HG02943 (cell line): ENCODE data around the gene C1orf167.

Source experiments
- ATAC-seq: cut with Tn5 transposase; IDR thresholded peaks from one replicate; pipeline ENCODE4 v1.9.1; 2021; ENCODE audit warnings: mild to moderate bottlenecking, low read depth, moderate library complexity; ENCODE audit not compliant: unreplicated experiment

The C1orf167 gene

DNA sequence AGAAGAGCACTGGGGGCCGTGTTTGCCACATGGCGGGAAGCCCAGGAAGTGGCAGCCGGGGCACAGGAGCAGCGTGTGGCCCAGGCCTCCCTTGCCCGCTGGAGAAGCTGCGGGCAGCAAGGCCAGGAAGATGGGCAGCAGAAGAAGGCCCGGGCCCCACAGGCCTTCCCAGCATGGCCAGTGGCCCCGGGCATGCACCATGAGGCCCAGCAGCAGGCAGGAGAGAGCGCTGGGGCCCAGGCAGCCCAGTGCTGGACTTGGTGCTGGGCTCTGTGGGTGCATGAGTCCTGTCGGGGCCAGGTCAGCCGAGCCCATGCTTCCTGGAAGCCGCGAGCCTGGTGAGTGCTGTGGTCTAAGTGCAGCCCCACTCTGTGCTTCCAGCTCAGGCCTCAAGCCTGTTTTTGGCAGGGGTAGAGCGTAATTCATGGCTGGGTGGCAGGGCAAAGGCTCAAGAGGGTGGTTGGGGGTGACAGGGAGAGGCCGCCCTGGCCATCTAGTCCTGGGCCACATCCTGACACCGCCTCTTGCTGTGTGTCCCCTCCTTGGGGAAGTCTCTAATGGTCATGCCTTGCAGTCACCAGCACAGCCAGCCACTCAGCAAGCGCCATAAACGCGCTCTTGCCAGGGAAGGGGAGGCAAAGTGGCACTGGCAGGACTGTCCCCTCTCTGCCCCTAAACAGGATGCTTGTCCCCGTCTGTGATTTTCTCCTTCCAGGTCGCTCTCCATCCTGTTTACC is 22.4 kb downstream of the C1orf167 start:
- ATAC-seq = no peak

GRCh38 chr1:11784993-11785769 is 23.2 kb downstream of the C1orf167 start:
- no peak for ATAC-seq

- no peak for ATAC-seq
These were observed 24.2 kb downstream of the C1orf167 start for GRCh38 chr1:11786168-11786567.

- ATAC-seq = no peak
These were observed 25.3 kb downstream of the C1orf167 start for GRCh38 chr1:11787251-11787803.

DNA sequence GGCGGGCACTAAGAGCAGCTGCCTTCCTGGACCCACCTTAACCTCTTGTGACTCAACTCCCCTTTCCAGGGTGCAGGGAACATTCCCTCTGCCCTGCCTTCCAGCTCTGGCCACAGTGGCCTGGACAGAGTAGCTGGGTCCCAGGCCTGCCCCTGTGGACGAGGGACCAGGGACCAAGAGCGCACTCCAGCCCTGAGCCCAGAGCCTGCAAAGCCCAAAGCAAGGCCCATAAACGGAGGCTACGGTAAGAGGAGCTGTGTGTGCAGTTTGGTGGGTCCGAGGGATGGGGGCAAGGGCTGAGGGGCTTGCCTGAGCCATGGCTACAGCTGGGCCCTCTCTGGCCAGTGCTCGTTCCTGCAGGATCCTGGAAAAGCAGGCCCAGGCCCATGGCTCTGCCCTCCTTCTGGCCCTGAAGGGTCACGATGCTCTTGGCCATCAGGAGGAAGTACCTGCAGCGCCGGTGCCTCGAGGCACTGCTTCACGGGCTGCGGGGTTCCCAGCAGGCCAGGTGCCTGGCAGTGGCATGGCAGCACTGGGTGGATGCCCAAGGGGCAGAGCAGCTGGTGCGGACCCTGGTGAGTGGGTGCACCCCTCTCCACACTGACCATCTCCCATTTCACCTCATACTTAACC is 25.9 kb downstream of the C1orf167 start:
- no peak for ATAC-seq

DNA sequence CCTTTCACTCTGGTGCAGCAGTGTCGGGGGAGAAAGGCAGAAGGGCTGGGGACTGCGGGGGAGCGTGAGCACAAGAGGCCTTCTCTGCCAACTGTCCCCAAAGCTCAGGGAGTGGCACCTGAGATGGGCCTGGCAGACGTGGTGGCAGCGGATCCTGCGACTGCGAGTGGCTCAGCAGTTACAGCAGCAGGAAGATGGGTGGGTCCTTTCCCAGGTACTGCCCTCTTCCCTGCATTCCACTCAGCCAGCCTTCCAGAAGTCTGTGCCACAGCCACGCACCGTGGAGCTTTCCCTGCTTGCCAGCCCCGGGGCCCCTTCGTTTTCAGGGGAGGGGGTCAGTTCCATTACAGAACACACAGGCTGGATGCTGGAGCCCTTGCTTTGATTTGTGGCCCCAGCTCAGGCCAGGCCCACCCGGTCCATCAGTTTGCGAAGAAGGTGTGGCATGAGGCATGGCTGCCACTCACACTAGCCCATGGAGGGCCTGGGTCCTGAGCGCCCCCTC is 26.6 kb downstream of the C1orf167 start:
- no peak for ATAC-seq

GRCh38 chr1:11789126-11790067 is 27.4 kb downstream of the C1orf167 start:
- no peak for ATAC-seq

DNA sequence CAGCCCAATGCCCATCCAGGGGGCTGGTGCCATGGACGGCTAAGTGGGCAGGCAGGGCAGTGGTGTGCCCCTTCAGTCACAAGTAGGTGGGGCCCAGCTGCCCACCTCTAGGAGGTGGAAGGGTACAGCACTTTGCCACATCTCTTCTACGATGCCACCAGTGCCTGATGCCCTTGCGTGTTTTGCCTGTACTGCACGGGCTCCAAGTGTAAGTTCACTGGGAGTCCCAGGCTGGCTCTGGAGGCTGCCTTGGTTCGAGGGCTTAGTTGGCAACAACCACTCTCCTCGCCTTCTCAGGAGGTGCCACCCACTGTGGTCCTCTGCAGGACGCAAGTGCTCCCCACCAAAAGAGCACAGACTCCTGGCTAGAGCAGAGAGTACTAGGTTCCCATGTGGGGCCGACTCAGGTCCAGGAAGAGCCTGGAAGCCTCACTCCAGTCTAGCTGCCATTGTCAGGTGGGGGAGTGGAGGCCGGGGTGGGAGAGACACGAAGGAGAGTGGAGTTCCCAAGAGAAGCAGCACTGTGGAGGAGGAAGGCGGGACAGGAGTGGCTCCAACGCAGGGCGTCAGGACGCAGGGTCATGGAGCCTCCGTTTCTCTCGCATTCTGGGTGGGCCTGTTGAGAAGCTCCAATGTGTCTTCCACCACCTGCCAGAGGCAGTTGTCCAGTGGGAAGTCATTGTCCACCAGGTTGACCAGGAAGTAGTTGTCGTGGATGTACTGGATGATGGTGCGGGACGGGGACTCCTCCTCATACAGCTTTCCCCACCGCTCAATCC is 28.3 kb downstream of the C1orf167 start:
- no peak for ATAC-seq

GRCh38 chr1:11790880-11791715 is 29.1 kb downstream of the C1orf167 start:
- ATAC-seq = no peak

- ATAC-seq = no peak
These were observed 30.1 kb downstream of the C1orf167 start for GRCh38 chr1:11792106-11792505.

DNA sequence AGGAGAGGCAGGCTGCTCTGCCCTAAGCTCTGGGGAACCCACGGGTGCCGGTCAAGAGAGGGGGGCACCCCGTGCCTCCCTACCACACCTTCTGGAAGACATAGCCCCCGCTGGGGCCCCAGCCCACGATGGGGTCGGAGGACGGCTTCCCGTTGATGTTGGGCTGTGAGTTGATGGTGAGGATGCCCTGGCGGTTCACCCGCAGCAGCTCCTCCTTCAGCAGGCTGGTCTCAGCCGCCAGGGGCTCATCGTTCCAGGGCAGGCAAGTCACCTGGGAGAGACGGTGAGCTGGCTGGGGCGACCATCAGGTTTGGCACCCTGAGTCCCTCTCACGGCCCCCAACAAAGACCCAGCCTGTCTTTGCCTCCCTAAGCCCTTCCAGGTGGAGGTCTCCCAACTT is 31.8 kb downstream of the C1orf167 start:
- ATAC-seq = no peak

DNA sequence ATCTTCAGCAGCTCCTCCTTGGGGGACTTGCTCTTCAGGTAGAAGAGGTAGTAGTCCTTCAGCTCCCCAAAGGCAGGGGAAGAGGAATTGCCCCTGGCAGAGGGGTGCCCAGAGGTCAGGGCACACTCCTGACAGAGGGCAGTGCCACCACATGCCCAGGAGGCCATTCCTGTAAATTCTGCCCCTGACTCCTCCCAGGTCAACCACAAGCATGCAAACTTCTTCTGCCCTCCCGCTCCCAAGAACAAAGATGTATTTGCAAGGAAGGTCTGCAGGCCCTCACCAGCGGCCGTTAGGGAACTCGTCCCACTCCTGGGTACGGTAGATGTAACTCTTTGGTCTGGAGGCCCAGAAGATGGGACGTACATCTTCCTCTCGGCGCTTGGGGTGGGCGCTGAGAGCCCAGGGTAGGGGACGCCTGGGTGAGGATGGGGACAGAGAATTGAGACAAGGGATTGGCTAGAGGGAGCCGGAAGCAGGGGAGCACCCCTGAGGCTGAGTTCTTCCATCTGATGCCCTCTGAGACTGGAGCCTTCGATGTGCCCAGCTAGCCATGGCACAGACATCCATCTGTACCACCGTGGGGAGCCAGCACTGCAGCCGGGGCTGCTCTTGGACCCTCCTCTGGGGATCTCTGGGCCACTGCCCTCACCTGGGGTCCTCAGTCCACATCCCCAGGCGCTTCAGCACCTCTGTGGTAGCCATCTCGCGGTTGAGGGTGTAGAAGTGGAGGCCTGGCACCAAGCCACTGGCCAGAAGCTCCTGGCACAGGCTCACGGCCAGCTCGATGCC is 32.6 kb downstream of the C1orf167 start:
- ATAC-seq = no peak

DNA sequence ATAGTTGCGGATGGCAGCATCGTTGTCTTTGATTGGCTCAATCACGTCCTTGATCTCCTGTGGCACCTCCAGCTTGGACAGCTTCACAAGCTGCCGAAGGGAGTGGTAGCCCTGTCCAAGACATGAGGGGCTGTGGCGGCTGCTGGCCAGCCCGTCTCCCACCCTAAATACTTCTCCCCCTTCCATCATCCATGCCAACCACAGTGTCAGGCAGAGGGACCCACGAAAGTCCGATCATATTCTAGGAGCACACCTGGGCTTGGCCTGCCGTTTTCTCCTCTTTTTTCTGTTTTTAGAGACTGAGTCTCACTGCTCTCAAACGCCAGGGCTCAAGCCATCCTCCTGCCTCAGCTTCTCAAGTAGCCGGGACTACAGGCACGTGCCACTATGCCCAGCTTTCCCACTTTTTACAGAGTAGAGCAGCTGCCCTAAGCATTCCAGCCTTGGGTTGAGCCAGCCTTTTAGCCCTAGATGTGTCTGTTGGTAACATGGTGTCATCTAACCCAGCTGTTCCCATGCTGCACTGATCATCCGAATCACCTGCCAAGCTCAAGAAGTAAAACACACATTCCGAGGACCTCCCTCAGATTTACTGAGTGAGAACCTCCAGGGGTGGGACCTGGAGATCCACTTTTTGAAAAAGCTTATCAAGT is 33.4 kb downstream of the C1orf167 start:
- no peak for ATAC-seq

DNA sequence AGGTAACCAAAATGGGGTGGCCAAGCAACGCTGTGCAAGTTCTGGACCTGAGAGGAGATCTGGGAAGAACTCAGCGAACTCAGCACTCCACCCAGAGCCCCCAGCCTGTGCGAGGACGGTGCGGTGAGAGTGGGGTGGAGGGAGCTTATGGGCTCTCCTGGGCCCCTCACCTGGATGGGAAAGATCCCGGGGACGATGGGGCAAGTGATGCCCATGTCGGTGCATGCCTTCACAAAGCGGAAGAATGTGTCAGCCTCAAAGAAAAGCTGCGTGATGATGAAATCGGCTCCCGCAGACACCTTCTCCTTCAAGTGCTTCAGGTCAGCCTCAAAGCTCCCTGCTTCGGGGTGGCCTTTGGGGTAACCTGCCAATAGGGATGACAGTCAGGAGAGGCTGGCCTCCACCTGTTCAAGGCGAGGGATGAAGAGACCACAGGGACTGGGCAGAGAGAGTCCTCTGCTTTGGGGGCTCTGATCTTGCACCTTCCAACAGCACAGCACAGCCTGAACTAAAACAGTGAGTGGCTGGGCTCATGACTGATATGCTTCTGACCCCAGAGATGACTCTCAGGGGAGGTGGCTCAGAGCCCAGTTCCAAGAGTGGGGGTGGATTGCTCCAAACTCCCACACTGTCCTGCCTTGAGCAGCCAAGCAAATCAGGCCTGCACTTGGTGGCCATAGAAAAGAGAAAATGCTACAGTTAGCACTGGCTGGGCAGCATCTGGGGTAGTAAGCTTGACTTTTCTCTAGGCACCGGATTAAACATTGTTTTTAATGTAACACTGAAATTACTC is 34.2 kb downstream of the C1orf167 start:
- ATAC-seq = no peak

DNA sequence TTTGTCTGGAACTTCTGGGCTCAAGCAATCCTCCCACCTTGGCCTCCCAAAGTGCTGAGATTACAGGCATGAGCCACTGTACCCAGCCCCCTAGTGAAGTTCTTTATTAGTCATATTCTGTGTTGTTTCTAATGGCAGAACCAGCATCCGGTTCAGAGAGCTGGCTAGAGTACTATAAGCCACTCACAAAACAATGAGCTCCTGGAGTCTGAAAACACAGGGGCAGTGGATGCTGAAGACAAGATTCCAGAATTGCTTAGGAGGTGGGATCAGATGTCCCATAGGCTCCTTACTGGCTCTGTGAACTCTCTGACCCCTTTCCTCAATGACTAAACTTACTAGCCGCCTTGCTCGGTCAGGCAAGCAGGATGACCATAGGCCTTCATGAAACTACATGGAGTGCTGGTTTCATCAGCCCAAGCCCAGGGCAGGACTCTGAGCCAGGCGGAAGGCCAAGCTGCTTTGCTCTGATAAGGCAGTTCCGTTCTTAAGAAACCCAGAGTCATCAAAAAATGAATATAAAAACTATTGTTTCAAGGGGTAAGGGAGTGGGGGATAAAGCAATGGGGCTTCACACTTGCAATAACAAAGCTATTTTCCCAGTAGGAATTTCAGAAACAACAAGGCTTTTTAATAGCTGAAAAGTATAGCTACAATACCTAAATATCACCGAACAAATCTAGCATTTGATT is 35.7 kb downstream of the C1orf167 start:
- no peak for ATAC-seq

- no peak for ATAC-seq
These were observed 37.1 kb downstream of the C1orf167 start for GRCh38 chr1:11799099-11799498.
